Lower lobe of right lung (tissue), 2 donors: ENCODE results near the gene PPA1. TPM values are rescaled to one million over a fixed set of nuclear protein-coding genes. Genes with fewer than 3 reads are reported as not detected.

Experiments
- ATAC-seq, 2 donors: fragments of 200-7000 bp; cut with Tn5 transposase; one replicate each; pipeline ENCODE4 v1.9.1; 2020 to 2022; ENCODE audit warnings: mild to moderate bottlenecking in 2 of 2, moderate library complexity in 2 of 2
- DNase-seq: peaks from one replicate; pipeline ENCODE4 v3.0.0-alpha.2; 2020
- H3K27ac ChIP-seq: fragments of 200-600 bp; one replicate; pipeline ENCODE4 v1.8.0; 2022
- H3K27me3 ChIP-seq: fragments of 200-600 bp; one replicate; pipeline ENCODE4 v1.8.0; 2022; ENCODE audit warnings: low read depth
- H3K36me3 ChIP-seq: fragments of 200-600 bp; one replicate; pipeline ENCODE4 v1.8.0; 2022; ENCODE audit warnings: mild to moderate bottlenecking
- H3K4me1 ChIP-seq: fragments of 200-600 bp; one replicate; pipeline ENCODE4 v1.8.0; 2022
- H3K4me3 ChIP-seq: fragments of 200-600 bp; one replicate; pipeline ENCODE4 v1.8.0; 2022; ENCODE audit warnings: mild to moderate bottlenecking
- H3K9me3 ChIP-seq: fragments of 200-600 bp; one replicate; pipeline ENCODE4 v1.8.0; 2022
- CTCF ChIP-seq: fragments of 200-600 bp; IDR thresholded peaks from one replicate; pipeline ENCODE4 v1.8.0; 2022; ENCODE audit warnings: antibody characterized with exemption, mild to moderate bottlenecking
- intact Hi-C: fragments of 100-400 bp; cut with DNase I; formaldehyde crosslinking; loops from one replicate; pipeline ENCODE4 v1.11.0; 2022
- total RNA-seq: library from RNA; stranded (reverse); fragmentation: NEBNext Ultra II Directional; extraction: Animal tissue kit (Norgen Biotek cat#: 25700); gene quantifications from one replicate; pipeline ENCODE4 v1.2.1, GENCODE V29; 2021
- donor health status: DM: no; HTN: yes; CAD: no; lungs with severe emphysema.

Gene PPA1
- total RNA-seq, 1 donor from 2014 or later, result 163 TPM

- H3K36me3 ChIP-seq, result no peaks in the 10 kb centered on the region
- no peak overlapping the region for H3K27ac ChIP-seq
- no peak overlapping the region for H3K4me3 ChIP-seq
- ATAC-seq (peak; percentile 17 to 56), DNase-seq (no peak)
- no peaks in the 10 kb centered on the region for H3K27me3 ChIP-seq
- no peaks in the 10 kb centered on the region for H3K9me3 ChIP-seq
- TF ChIP-seq CTCF, result peak; percentile 49
- intact Hi-C loops, result no loop called here
- H3K4me1 ChIP-seq, result peaks cover 9% of the 10 kb centered on the region
Measured at GRCh38 chr10:70272925-70273316, 39.7 kb upstream of the PPA1 start.

- H3K27me3 ChIP-seq, result no peaks in the 10 kb centered on the region
- TF ChIP-seq CTCF, result no peak
- no peak overlapping the region for H3K27ac ChIP-seq
- no peaks in the 10 kb centered on the region for H3K9me3 ChIP-seq
- H3K4me1 ChIP-seq, result peaks cover 9% of the 10 kb centered on the region
- intact Hi-C loops, result no loop called here
- ATAC-seq (peak in 1 of 2 donors; percentile 21), DNase-seq (no peak)
- H3K4me3 ChIP-seq, result no peak overlapping the region
- no peaks in the 10 kb centered on the region for H3K36me3 ChIP-seq
Measured at GRCh38 chr10:70271996-70272924, 39.0 kb upstream of the PPA1 start.

- H3K36me3 ChIP-seq, result no peaks in the 10 kb centered on the region
- no peaks in the 10 kb centered on the region for H3K27me3 ChIP-seq
- no peak overlapping the region for H3K4me3 ChIP-seq
- H3K27ac ChIP-seq, result no peak overlapping the region
- H3K9me3 ChIP-seq, result no peaks in the 10 kb centered on the region
- DNase-seq, result no peak
- intact Hi-C loops, result no loop called here
- ATAC-seq, result no peak
- TF ChIP-seq CTCF, result no peak
- H3K4me1 ChIP-seq, result peaks cover 9% of the 10 kb centered on the region
Measured at GRCh38 chr10:70270952-70271351, 37.7 kb upstream of the PPA1 start.

- Histone ChIP-seq H3K9me3 (no peaks in the 10 kb centered on the region), H3K27ac (no peak overlapping the region), H3K4me1 (peaks cover 9% of the 10 kb centered on the region), H3K4me3 (no peak overlapping the region), H3K27me3 (no peaks in the 10 kb centered on the region), H3K36me3 (no peaks in the 10 kb centered on the region)
- intact Hi-C loops, result no loop called here
- DNase-seq, result no peak
- TF ChIP-seq CTCF, result no peak
- ATAC-seq, result no peak
Measured at GRCh38 chr10:70269741-70270140, 36.5 kb upstream of the PPA1 start.

GRCh38 chr10:70268376-70268775, 35.1 kb upstream of the PPA1 start:
- DNase-seq (no peak), ATAC-seq (no peak)
- Histone ChIP-seq H3K4me3 (no peak overlapping the region), H3K4me1 (peaks cover 9% of the 10 kb centered on the region), H3K36me3 (no peaks in the 10 kb centered on the region), H3K9me3 (no peaks in the 10 kb centered on the region), H3K27ac (no peak overlapping the region), H3K27me3 (no peaks in the 10 kb centered on the region)
- intact Hi-C loops, result no loop called here
- no peak for TF ChIP-seq CTCF
